ENCODE data around the gene DCLRE1C. TPM values are rescaled to one million over a fixed set of nuclear protein-coding genes. Genes with fewer than 3 reads are reported as not detected.

The DCLRE1C gene
- total and polyA plus RNA-seq, 2 of the 8 experiments (the other 6 are each of a cell fraction or from before 2014, with no cell fraction given) = 0.77 to 7.4 TPM

- TF ChIP-seq MAFK (IDR thresholded peaks at IDR 0.05; ENCODE audit: low read depth, low read length) = no peak
- no peak for TF ChIP-seq SRF (IDR thresholded peaks at IDR 0.05; ENCODE audit: low read depth, low read length)
Measured at GRCh38 chr10:14967897-14968296, 14.0 kb upstream of the DCLRE1C start (continued).

Data from H1 (cell line).